CMK (cell line): Measurements from ENCODE around the gene SLC27A4.

Experiments used
- DNase-seq: peaks from one replicate; pipeline ENCODE4 v3.0.0-alpha.2; 2010; ENCODE audit warnings: low read depth

The SLC27A4 gene

DNA sequence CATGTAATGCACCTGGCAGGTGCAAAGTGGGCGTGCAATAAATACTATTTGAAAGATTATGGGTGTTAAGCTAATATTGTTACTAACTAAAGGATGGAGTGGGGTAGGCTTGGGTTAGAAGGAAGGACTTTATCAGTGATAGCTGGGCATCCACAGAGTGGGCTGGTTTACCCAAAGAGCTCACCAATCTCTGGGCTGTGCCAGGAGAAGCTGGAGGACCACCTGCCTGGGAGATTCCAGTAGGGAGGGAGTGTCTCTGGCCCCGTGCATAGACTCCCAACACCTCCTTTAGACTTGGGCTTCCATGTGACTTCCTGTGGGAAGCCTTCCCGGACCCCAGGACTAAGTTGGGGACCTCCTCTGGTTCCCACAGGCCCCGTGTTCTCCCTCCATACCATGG, 25.2 kb downstream of the SLC27A4 start:
- DNase-seq = no peak

- DNase-seq = no peak
Measured at GRCh38 chr9:128369024-128369706, 28.8 kb downstream of the SLC27A4 start.

GRCh38 chr9:128370367-128370751, 30.0 kb downstream of the SLC27A4 start:
- no peak for DNase-seq

GRCh38 chr9:128370752-128371629, 30.7 kb downstream of the SLC27A4 start, which contains the start of gene URM1:
Gene URM1 (plus strand): TSS chr9:128371374. CDS start chr9:128371381, 7 bp downstream.
- peak; percentile 77 for DNase-seq

- DNase-seq = no peak
Measured at GRCh38 chr9:128371630-128372117, 31.3 kb downstream of the SLC27A4 start.

DNA sequence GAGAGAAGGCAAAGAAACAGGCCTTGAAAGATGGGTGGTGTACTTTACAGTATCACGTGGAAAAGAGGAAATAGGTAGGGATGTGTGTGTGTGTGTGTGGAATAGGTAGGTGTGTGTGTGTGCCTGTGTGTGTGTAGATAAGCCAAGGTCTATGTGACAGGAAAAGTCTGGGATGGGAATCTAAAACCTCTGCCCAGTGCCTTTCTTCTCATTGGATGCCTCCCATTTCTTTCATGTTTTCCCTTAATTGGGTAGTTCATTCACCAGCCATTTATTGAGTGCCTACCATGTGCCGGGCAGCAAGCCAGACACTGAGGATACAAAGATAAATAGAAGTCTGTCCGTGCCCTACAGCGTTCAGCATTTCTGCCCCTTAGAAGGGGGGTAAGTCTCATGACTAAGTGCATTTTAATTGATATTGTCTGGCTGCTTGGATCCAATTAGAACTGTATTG, 31.9 kb downstream of the SLC27A4 start:
- DNase-seq = no peak

- DNase-seq = no peak
Measured at GRCh38 chr9:128372784-128373183, 32.5 kb downstream of the SLC27A4 start.

DNA sequence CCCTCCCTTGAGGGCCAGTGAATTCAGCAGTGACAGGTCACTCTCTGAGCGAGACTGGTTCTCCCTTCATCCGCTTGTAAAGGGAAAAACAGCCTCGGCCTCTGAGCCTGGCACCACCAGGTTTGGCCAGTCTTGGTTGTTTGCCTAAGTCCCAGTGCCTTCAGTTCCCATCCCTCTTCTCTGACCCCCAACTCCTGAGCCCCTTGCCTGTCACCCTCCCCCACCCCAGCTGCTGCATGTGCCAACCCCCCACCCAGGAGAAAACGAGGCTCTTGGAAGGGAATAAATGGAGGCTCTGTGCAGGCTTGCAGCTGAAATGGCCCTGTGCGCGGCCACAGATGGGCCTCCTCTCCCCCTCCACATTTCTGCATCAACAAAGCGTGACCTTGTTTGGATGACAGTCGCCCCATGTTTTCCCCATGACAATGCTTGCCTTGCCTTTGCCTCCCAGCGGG, 33.9 kb downstream of the SLC27A4 start:
- no peak for DNase-seq

DNA sequence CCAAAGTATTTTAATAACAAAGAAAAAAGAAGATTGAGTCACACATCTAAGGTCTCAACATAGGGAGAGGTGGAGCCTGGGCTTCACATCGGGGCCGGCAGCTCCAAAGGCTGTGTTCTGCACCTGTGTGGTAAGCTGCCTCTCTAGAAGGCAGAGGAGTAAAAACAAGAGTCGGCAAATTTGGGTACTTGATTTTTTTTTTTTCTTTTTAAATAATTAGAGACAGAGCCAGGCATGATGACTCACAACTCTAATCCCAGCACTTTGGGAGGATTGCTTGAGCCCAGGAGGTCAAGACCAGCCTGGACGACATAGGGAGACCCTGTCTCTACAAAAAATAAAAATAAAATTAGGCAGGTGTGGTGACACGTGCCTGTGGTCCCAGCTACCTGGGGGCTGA, 35.5 kb downstream of the SLC27A4 start:
- no peak for DNase-seq

- DNase-seq = no peak
Measured at GRCh38 chr9:128382261-128382660, 41.9 kb downstream of the SLC27A4 start.

DNA sequence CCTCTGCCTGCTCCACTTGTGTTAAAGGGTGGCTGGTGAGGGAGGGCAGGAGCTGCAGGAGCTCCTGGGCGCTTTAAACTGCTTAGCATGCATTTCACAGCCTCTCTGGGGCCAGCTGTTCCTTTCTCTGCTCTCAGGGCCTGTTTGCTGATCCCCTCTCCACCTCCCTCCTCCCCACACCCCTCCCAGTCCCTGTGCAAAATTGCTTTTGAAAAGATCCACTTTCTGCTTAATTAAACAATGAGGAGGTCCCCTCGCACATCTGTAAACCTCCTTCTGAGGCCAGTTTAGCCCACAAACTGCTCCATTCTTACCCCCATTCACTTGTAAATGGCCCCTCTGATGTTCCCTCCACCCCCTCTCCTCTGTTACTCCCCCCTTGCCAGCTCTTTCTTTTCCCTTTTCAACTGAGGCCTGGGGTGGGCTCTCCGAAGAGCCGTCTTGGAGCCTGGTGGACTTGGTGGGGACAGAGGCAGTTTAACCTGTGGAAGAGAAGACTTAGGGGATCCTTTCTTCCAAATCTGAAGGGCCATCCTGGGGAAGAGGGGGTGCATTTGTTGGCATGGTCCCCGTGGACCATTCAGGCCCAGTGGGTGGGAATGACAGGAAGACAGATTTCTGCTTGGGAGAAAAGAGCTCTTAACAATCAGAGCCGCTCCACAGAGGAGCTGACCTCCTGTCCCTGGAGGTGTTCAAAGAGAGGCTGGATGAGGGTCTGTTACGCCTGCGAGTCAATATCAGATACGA, 42.9 kb downstream of the SLC27A4 start:
- DNase-seq = no peak

- no peak for DNase-seq
Measured at GRCh38 chr9:128383791-128384190, 43.5 kb downstream of the SLC27A4 start.

GRCh38 chr9:128384801-128385495, 44.6 kb downstream of the SLC27A4 start:
- no peak for DNase-seq

DNA sequence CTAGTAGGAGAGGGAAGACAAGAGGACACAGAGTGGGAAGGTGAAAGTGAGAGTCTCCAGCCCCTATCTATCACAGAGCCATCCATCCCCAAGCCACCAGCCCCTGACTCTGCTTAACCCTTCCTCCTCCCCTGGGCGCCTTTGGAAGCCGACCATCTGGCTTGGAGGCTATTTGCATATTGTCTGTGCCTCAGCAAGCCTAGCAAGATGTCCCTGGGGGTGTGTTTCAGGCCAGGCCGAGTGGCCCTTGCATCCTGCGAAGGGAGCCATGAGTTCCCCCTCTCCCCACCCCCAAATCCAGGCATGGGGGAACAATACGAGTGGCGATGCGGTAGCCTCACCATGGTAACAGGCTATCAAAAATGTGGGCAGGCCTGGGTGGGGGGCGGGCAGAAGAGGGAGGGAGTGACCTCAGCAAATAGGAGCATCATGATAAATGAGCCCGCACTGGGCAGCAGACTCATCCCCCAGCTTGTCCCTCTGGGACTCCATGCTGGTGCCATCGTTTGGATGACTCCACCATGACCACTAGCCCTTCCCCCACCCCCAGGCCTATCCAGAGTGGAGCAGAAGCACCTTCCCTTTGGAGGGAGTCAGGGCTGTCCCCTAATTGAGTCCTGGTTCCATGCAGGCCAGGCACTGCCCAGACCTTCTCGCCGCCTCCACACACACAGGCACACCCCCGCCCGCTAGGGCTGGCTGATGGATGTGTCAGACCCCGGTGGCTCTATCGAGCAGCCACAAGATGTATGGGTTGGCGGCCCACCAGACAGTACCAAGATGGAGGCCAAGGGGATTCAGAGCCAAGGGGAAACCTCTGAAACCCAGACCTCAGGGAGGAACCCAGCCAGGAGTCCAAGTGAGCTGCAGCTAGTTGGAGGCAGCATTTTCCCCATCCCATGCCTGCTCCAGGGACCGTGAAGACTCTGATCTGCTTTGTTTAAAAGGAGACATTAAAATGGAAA, 45.5 kb downstream of the SLC27A4 start:
- no peak for DNase-seq

DNA sequence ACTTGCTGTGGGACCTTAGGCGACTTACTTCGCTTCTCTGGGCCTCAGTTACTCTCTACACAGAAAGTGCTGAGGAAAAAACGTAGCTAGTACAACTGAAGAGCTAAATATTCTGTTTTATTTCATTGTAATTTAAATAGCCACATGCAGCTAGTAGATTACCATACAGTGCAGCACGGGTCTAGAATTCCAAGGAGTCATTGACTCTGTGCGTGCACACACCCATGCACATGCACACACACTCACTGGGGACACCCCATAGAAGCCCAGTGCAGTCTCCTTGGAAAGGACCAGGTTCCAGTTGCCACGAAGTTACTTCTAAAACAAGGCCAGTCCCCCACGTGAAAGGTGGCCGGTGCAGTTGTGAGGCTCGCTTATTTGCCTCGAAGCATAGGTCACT, 47.8 kb downstream of the SLC27A4 start:
- DNase-seq = no peak

GRCh38 chr9:128389395-128390149, 49.2 kb downstream of the SLC27A4 start:
- DNase-seq = no peak

GRCh38 chr9:128390150-128390812, 50.0 kb downstream of the SLC27A4 start:
- no peak for DNase-seq

DNA sequence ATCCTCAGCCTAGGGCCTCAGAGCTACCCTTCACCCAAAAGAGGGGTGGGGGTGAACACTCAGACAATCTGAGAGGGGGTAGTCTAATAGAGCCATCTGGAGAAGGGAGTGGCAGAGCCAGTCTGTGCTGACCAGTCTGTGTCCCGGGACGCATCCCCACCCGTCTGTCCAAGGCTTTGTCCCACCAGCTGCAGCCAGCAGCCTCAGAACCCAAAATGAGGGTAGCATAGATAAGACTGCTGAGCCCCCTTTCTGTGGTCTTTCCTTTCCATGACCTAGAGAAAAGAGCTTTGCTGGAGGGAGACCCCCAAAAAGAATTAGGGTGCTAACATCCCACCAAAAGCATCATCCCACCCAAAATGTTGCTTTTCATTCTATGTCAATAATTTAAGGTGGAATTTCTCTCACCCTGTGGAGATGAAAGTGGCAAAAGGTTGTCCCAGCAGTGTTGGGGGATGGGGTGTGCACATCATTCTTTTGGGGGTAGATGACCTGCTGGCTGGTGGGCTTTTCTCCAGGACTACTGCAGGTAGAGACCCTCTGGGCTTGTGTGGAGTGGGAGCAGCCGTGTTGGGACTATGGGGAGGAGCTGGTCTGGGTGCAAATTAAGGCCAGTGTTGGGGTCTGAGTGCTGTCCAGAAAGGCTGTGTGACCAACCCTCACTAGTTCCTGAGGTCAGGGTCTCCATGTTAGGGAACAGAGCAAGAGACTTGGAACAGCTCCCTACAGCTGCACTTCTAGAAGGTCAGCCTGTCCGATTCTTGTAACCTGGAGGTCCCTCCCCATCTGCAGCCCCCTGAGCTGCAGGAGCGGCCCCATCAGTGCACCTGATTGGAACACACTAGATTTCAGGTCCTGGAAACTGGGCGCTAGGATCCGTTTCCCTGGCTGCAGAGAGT, 50.7 kb downstream of the SLC27A4 start:
- DNase-seq = no peak
